Measurements from ENCODE around the gene NPM3. TPM values are rescaled to one million over a fixed set of nuclear protein-coding genes. Genes with fewer than 3 reads are reported as not detected.

The NPM3 gene
- total RNA-seq, 1 experiment from 2014 or later: 117 TPM

- ChIA-PET CTCF (interaction anchor here (1.5 kb wide), 1 partner anchor 38 kb away, joined by 4 read pairs; no protein-coding TSS in a partner anchor), POLR2A (ENCODE audit: unreplicated experiment) (no interaction called here)
- BruUV-seq (replicated peaks): TSS peak; percentile 51
- Histone ChIP-seq H3K9ac (ENCODE audit: low read length) (peak overlapping the region; percentile 54), H3F3A (ENCODE audit: low read length, unreplicated experiment) (no peaks in the 10 kb centered on the region), H4K20me1 (ENCODE audit: low read length) (peaks cover 33% of the 10 kb centered on the region), H3K36me3 (ENCODE audit: low read depth, low read length) (no peaks in the 10 kb centered on the region), H3K27ac (ENCODE audit: low read length) (peak overlapping the region; percentile 50), H3K9me3 (ENCODE audit: low read length) (no peaks in the 10 kb centered on the region), H3K9me2 (replicated peaks; ENCODE audit: low read length) (no peaks in the 10 kb centered on the region), H3K79me2 (ENCODE audit: low read length) (peaks cover 42% of the 10 kb centered on the region), H3K4me2 (ENCODE audit: low read length) (peak overlapping the region; percentile 94), H3K27me3 (ENCODE audit: low read length) (no peaks in the 10 kb centered on the region), H3K4me3 (ENCODE audit: low read length) (peak overlapping the region; percentile 99), H2AFZ (ENCODE audit: low read length) (peak overlapping the region; percentile 90), H3K4me1 (ENCODE audit: insufficient read depth, low read length) (peaks cover 21% of the 10 kb centered on the region)
- no peak for TF ChIP-seq EZH2phosphoT487 (IDR thresholded peaks at IDR 0.05; ENCODE audit: borderline replicate concordance, low read length)
- TF ChIP-seq, protein P1, sequence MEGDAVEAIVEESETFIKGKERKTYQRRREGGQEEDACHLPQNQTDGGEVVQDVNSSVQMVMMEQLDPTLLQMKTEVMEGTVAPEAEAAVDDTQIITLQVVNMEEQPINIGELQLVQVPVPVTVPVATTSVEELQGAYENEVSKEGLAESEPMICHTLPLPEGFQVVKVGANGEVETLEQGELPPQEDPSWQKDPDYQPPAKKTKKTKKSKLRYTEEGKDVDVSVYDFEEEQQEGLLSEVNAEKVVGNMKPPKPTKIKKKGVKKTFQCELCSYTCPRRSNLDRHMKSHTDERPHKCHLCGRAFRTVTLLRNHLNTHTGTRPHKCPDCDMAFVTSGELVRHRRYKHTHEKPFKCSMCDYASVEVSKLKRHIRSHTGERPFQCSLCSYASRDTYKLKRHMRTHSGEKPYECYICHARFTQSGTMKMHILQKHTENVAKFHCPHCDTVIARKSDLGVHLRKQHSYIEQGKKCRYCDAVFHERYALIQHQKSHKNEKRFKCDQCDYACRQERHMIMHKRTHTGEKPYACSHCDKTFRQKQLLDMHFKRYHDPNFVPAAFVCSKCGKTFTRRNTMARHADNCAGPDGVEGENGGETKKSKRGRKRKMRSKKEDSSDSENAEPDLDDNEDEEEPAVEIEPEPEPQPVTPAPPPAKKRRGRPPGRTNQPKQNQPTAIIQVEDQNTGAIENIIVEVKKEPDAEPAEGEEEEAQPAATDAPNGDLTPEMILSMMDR (conservative IDR thresholded peaks at IDR 0.05; ENCODE audit: low read depth, low read length): no peak
- no peak for TF ChIP-seq EZH2 (IDR thresholded peaks at IDR 0.05; ENCODE audit: low read length, unreplicated experiment)
- peak; percentile 14 for DNase-seq
- ATAC-seq: peak; percentile 39
- intact Hi-C loops (cut with micrococcal nuclease): loop anchor here (1.0 kb wide), 1 partner anchor 11 kb away; no protein-coding TSS in a partner anchor
These were observed 35.8 kb upstream of the NPM3 start for GRCh38 chr10:101818872-101819633.

DNA sequence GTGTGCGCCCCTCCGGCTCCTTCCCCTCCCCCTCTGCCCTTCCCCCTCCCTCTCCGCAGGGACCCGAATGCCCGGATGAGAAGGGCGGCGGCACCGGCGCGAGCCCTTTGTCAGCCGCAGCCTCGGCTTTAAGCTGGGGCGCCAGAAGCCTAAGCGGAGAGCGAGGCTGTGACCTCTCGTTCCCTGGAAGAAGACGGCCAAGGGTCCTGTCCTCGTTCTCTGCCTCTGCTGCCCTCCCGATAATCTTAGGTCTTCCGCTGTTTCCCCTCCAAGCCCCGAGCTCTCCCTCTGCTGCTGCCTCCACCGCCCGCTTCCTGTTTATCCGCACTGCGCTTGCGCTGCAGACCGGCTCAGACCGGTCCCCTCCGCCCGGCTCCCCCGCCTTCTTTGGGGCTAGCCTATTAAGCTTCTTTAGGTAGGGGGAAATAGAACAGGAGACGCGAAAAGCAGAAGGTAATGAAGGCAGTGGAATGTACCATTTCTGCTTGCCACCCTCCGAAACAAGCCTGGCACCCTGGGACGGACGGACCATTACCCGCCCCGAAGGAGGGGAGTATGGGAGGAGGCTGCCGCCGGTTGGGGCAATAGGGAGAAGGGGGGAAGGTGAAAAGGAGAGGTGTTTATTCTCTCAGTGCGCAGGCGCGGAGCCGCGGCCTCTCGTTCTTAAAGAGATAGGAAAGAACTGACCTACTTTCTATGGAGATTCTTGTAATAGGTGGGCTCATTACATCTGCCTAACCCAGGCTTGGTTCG lies 35.0 kb upstream of the NPM3 start, which contains the start of gene OGA:
Gene OGA (minus strand): TSS at position 326 of the 753 bp plus-strand sequence. CDS start 422 bp downstream, outside the sequence.
- peaks cover 50% of the 10 kb centered on the region for H3K79me2 ChIP-seq (ENCODE audit: low read length)

More for the DNA sequence above, 35.0 kb upstream of the NPM3 start, which contains the start of gene OGA:
- DNase-seq (peak; percentile 95), ATAC-seq (peak; percentile 86)
- CTCF ChIA-PET: interaction anchor here (0.5 to 1.5 kb wide), 3 partner anchors 22 to 310 kb away, joined by 4 to 7 read pairs (median 4); no protein-coding TSS in a partner anchor
- BruUV-seq (replicated peaks): TSS peak; percentile 36
- TF ChIP-seq EZH2phosphoT487 (IDR thresholded peaks at IDR 0.05; ENCODE audit: borderline replicate concordance, low read length) (no peak), EZH2 (IDR thresholded peaks at IDR 0.05; ENCODE audit: low read length, unreplicated experiment) (no peak)
- TF ChIP-seq, protein P1 (conservative IDR thresholded peaks at IDR 0.05; ENCODE audit: low read depth, low read length): no peak
- Histone ChIP-seq H3K4me1 (ENCODE audit: insufficient read depth, low read length) (peaks cover 21% of the 10 kb centered on the region), H3K27me3 (ENCODE audit: low read length) (no peaks in the 10 kb centered on the region), H4K20me1 (ENCODE audit: low read length) (peaks cover 40% of the 10 kb centered on the region), H2AFZ (ENCODE audit: low read length) (peak within 1 kb of the TSS; percentile 90), H3K4me2 (ENCODE audit: low read length) (peak within 1 kb of the TSS; percentile 99), H3K9me2 (replicated peaks; ENCODE audit: low read length) (no peaks in the 10 kb centered on the region), H3K9ac (ENCODE audit: low read length) (peak within 1 kb of the TSS; percentile 94), H3F3A (ENCODE audit: low read length, unreplicated experiment) (no peaks in the 10 kb centered on the region), H3K4me3 (ENCODE audit: low read length) (peak within 1 kb of the TSS; percentile 99), H3K9me3 (ENCODE audit: low read length) (no peaks in the 10 kb centered on the region), H3K36me3 (ENCODE audit: low read depth, low read length) (0 out of 2 replicates have a peak, but pooled peaks cover 2% of the 10 kb centered on the region), H3K27ac (ENCODE audit: low read length) (peak within 1 kb of the TSS; percentile 53)
- intact Hi-C loops (cut with micrococcal nuclease): loop anchor here (1.0 kb wide), 1 partner anchor 12 kb away; no protein-coding TSS in a partner anchor
- POLR2A ChIA-PET (ENCODE audit: unreplicated experiment): no interaction called here
